Fibroblast of mammary gland (primary cell): Measurements from ENCODE around the gene ABCA1.

Experiments
- DNase-seq: peaks from one replicate; pipeline ENCODE4 v3.0.0-alpha.2; 2010; ENCODE audit warnings: low read depth
- H3K4me3 ChIP-seq: 2 replicates; pipeline ENCODE4 v1.5.1; 2011; ENCODE audit warnings: low read depth, mild to moderate bottlenecking, low read length, moderate library complexity; ENCODE audit not compliant: control insufficient read depth
- CTCF ChIP-seq: conservative IDR thresholded peaks from 2 replicates; pipeline ENCODE4 v1.5.1; 2011; ENCODE audit warnings: low read depth, low read length, inconsistent platforms; ENCODE audit not compliant: control insufficient read depth, insufficient read depth

ABCA1 gene

GRCh38 chr9:104972242-104972866 is 44.4 kb upstream of the ABCA1 start:
- TF ChIP-seq CTCF: no peak

GRCh38 chr9:104971511-104971910 is 43.6 kb upstream of the ABCA1 start:
- H3K4me3 ChIP-seq: no peak overlapping the region
- DNase-seq: no peak
- TF ChIP-seq CTCF: no peak

More at GRCh38 chr9:104972242-104972866, 44.4 kb upstream of the ABCA1 start:
- DNase-seq: no peak
- no peak overlapping the region for H3K4me3 ChIP-seq

- peak; percentile 76 for DNase-seq
- no peak overlapping the region for H3K4me3 ChIP-seq
- TF ChIP-seq CTCF: no peak
Observed at GRCh38 chr9:104970271-104970987, 42.5 kb upstream of the ABCA1 start.

- no peak for TF ChIP-seq CTCF
- H3K4me3 ChIP-seq: no peak overlapping the region
- DNase-seq: no peak
Observed at GRCh38 chr9:104969116-104969515, 41.2 kb upstream of the ABCA1 start.

GRCh38 chr9:104968025-104968982 is 40.3 kb upstream of the ABCA1 start:
- peak overlapping the region; percentile 93 for H3K4me3 ChIP-seq
- TF ChIP-seq CTCF: no peak
- DNase-seq: peak; percentile 91

- no peak for DNase-seq
- H3K4me3 ChIP-seq: no peak overlapping the region
- no peak for TF ChIP-seq CTCF
Observed at GRCh38 chr9:104963076-104963475, 35.1 kb upstream of the ABCA1 start.
